OCI-LY7 (cell line): ENCODE measurements around the gene GNAS-AS1. TPM values are rescaled to one million over a fixed set of nuclear protein-coding genes. Genes with fewer than 3 reads are reported as not detected.

Experiments
- BruUV-seq: library from RNA; stranded (reverse); fragments of 400-500 nt; replicated peaks from 2 replicates; lab custom pipeline; 2021; lab: Mats Ljungman, UMichigan
- CTCF ChIA-PET: fragments of 300-600 bp; sonication (Branson Sonifier 250); formaldehyde crosslinking; loops from one replicate; lab custom pipeline; 2022; ENCODE audit warnings: antibody characterized with exemption; ENCODE audit not compliant: unreplicated experiment; lab: Charles Lee
- POLR2A ChIA-PET: fragments of 300-600 bp; sonication (Branson Sonifier 250); formaldehyde crosslinking; loops from one replicate; lab custom pipeline; 2022; ENCODE audit warnings: antibody characterized with exemption; lab: Charles Lee
- DNase-seq: peaks from one replicate; pipeline ENCODE4 v3.0.0-alpha.2; 2015; ENCODE audit warnings: low spot score
- H2AFZ ChIP-seq: fragments of 200-600 bp; sonication (generic), shearing (Covaris generic); 2 replicates; pipeline ENCODE4 v1.6.1; 2014; ENCODE audit warnings: mild to moderate bottlenecking, antibody characterized with exemption, low read length, moderate library complexity
- H3K27ac ChIP-seq: fragments of 200-600 bp; sonication (generic); 2 replicates; pipeline ENCODE4 v1.5.1; 2014; ENCODE audit warnings: mixed run types, low read depth, mild to moderate bottlenecking, moderate library complexity, low read length, inconsistent platforms; ENCODE audit not compliant: poor library complexity, severe bottlenecking
- H3K36me3 ChIP-seq: fragments of 200-600 bp; sonication (generic); 2 replicates; pipeline ENCODE4 v1.6.1; 2014; ENCODE audit warnings: mild to moderate bottlenecking, antibody characterized with exemption, low read length, moderate library complexity, mixed read lengths; ENCODE audit not compliant: insufficient read depth
- H3K4me1 ChIP-seq: fragments of 200-600 bp; sonication (generic); 2 replicates; pipeline ENCODE4 v1.5.1; 2014; ENCODE audit warnings: mild to moderate bottlenecking, low read length; ENCODE audit not compliant: insufficient read depth, poor library complexity, severe bottlenecking
- H3K4me2 ChIP-seq: fragments of 200-600 bp; sonication (generic); 2 replicates; pipeline ENCODE4 v1.6.1; 2014; ENCODE audit warnings: mild to moderate bottlenecking, low read length
- H3K4me3 ChIP-seq: fragments of 200-600 bp; sonication (generic); 2 replicates; pipeline ENCODE4 v1.5.1; 2014; ENCODE audit warnings: mild to moderate bottlenecking, low read depth, low read length; ENCODE audit not compliant: poor library complexity, severe bottlenecking
- H3K79me2 ChIP-seq: fragments of 200-600 bp; sonication (generic); 2 replicates; pipeline ENCODE4 v1.6.1; 2016; ENCODE audit warnings: low read depth, mild to moderate bottlenecking, low read length, moderate library complexity, mixed read lengths; ENCODE audit not compliant: insufficient read depth
- H3K9me2 ChIP-seq: fragments of 200-600 bp; sonication (generic); 2 replicates; pipeline ENCODE4 v1.6.1; 2016; ENCODE audit warnings: mild to moderate bottlenecking, low read length, mixed read lengths; ENCODE audit not compliant: insufficient read depth
- H3K9me3 ChIP-seq: fragments of 200-600 bp; sonication (generic); 2 replicates; pipeline ENCODE4 v1.6.1; 2014; ENCODE audit warnings: mild to moderate bottlenecking, mixed run types, low read length, mixed read lengths
- H4K20me1 ChIP-seq: fragments of 200-600 bp; sonication (generic); 2 replicates; pipeline ENCODE4 v1.6.1; 2014; ENCODE audit warnings: mild to moderate bottlenecking, antibody characterized with exemption, low read length, moderate library complexity, mixed read lengths; ENCODE audit not compliant: insufficient read depth
- CTCF ChIP-seq: fragments of 200-600 bp; sonication (generic); conservative IDR thresholded peaks from 2 replicates; pipeline ENCODE4 v1.5.1; 2014; ENCODE audit warnings: mild to moderate bottlenecking, antibody characterized with exemption, low read length, moderate library complexity, mixed read lengths
- EZH2phosphoT487 ChIP-seq: fragments of 200-600 bp; sonication (generic); IDR thresholded peaks from 2 replicates; pipeline ENCODE4 v1.6.1; 2018; ENCODE audit warnings: low read depth, borderline replicate concordance, mild to moderate bottlenecking, mixed run types, antibody characterized with exemption, low read length, moderate library complexity, mixed read lengths
- intact Hi-C: fragments of 100-400 bp; cut with micrococcal nuclease; formaldehyde crosslinking; loops from one replicate; pipeline ENCODE4 v1.10.0; 2022; ENCODE audit not compliant: unreplicated experiment
- total RNA-seq, 2 experiments: library from RNA; depleted of rRNA in 1 of 2; stranded (reverse); fragments of >200 nt in 1 of 2; shearing (Covaris generic) in 1 of 2; gene quantifications; 2 replicates each; pipeline ENCODE4 v1.2.3, GENCODE V29; 2014 to 2022

The GNAS-AS1 gene
- total RNA-seq, 2 experiments from 2014 or later: 6.5 to 11.6 TPM

GRCh38 chr20:58888521-58889333 is 38.0 kb upstream of the GNAS-AS1 start:
- no peak overlapping the region for H2AFZ ChIP-seq
- TF ChIP-seq CTCF: no peak
- H4K20me1 ChIP-seq: peaks cover 7% of the 10 kb centered on the region
- H3K9me2 ChIP-seq: no peaks in the 10 kb centered on the region
- H3K79me2 ChIP-seq: peaks cover 37% of the 10 kb centered on the region
- peak; percentile 88 for DNase-seq
- H3K9me3 ChIP-seq: peaks cover 8% of the 10 kb centered on the region; the same call in 1 of the 2 replicates
- peak overlapping the region; percentile 88 for H3K4me2 ChIP-seq
- no TSS peak for BruUV-seq
- intact Hi-C loops: no loop called here
- peak overlapping the region; percentile 84 for H3K27ac ChIP-seq
- H3K4me1 ChIP-seq: peaks cover 45% of the 10 kb centered on the region
- peak overlapping the region; percentile 90 for H3K4me3 ChIP-seq
- peaks cover 6% of the 10 kb centered on the region for H3K36me3 ChIP-seq
- ChIA-PET POLR2A (interaction anchor here (1.4 kb wide), 1 partner anchor 155 kb away, joined by 6 read pairs; no protein-coding TSS in a partner anchor), CTCF (no interaction called here)

- H3K9me3 ChIP-seq: peaks cover 8% of the 10 kb centered on the region; the same call in 1 of the 2 replicates
- no peak for TF ChIP-seq CTCF
- TF ChIP-seq EZH2phosphoT487: no peak
- intact Hi-C loops: no loop called here
These were observed 37.4 kb upstream of the GNAS-AS1 start for GRCh38 chr20:58888103-58888502.

GRCh38 chr20:58886546-58886945 is 35.8 kb upstream of the GNAS-AS1 start:
- H4K20me1 ChIP-seq: no peaks in the 10 kb centered on the region
- intact Hi-C loops: no loop called here

More at GRCh38 chr20:58888103-58888502, 37.4 kb upstream of the GNAS-AS1 start:
- Histone ChIP-seq H4K20me1 (peaks cover under 1% of the 10 kb centered on the region; the same call in 1 of the 2 replicates), H3K4me3 (peak overlapping the region; percentile 89), H3K9me2 (no peaks in the 10 kb centered on the region), H3K79me2 (peaks cover 31% of the 10 kb centered on the region), H3K4me2 (peak overlapping the region; percentile 49), H3K27ac (peak overlapping the region; percentile 35), H3K4me1 (peaks cover 39% of the 10 kb centered on the region), H3K36me3 (no peaks in the 10 kb centered on the region; the same call in 1 of the 2 replicates), H2AFZ (no peak overlapping the region)
- ChIA-PET CTCF (no interaction called here), POLR2A (no interaction called here)
- DNase-seq: no peak
- TSS peak; percentile 63 for BruUV-seq

More at GRCh38 chr20:58886546-58886945, 35.8 kb upstream of the GNAS-AS1 start:
- peaks cover 20% of the 10 kb centered on the region; the same call in 1 of the 2 replicates for H3K79me2 ChIP-seq
- TF ChIP-seq EZH2phosphoT487 (no peak), CTCF (no peak)
- ChIA-PET POLR2A (interaction anchor here (0.5 to 0.6 kb wide), 2 partner anchors 95 to 147 kb away, joined by 3 to 5 read pairs; no protein-coding TSS in a partner anchor), CTCF (no interaction called here)
- H3K9me2 ChIP-seq: no peaks in the 10 kb centered on the region
- H2AFZ ChIP-seq: no peak overlapping the region
- no TSS peak for BruUV-seq
- H3K27ac ChIP-seq: no peak overlapping the region
- DNase-seq: no peak
- H3K36me3 ChIP-seq: no peaks in the 10 kb centered on the region; the same call in 1 of the 2 replicates
- H3K4me1 ChIP-seq: peaks cover 38% of the 10 kb centered on the region
- peak overlapping the region; percentile 49; the same call in 1 of the 2 replicates for H3K4me2 ChIP-seq
- H3K4me3 ChIP-seq: no peak overlapping the region
- peaks cover 8% of the 10 kb centered on the region; the same call in 1 of the 2 replicates for H3K9me3 ChIP-seq
